G401 (cell line): Measurements from ENCODE around the gene PLK1. TPM values are rescaled to one million over a fixed set of nuclear protein-coding genes. Genes with fewer than 3 reads are reported as not detected.

ENCODE experiments used
- DNase-seq: peaks from one replicate; pipeline ENCODE4 v3.0.0-alpha.2; 2015; ENCODE audit warnings: low spot score
- in situ Hi-C: cut with HindIII; loops from 2 replicates; pipeline ENCODE4 v1.10.0; 2016; ENCODE audit warnings: low sequenced_read_pairs, mixed read lengths
- total RNA-seq: library from RNA; depleted of rRNA; stranded (reverse); fragments of >200 nt; shearing (Covaris generic); gene quantifications from 2 replicates; pipeline ENCODE4 v1.2.3, GENCODE V29; 2014

Gene PLK1
- total RNA-seq, 1 experiment from 2014 or later: 34.7 TPM

DNA sequence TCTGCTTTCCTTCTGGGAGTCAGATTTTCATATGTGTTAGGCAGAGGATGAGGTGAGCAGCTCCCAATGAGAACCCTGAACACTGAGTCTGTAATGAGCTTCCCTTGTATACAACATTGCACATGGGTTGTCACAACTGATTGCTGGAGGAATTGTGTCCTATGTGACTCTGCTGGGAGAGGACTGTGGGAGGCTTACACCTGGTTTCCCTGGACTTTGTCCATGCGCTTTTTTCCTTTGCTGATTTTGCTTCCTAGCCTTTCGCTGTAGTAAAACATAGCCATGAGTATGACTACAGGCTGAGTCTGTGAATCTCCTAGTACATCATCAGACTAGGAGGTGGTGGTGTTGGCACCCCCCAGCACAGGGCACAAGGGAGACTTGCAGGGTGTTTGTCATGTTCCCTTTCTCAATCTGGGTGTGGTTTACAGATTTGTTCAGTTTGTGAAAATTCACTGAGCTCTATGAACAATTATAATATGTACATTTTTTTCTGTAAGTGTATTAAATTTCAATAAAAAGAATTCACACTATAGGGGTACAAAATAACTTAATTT is 1.7 kb upstream of the PLK1 start:
- no peak for DNase-seq
- in situ Hi-C loops: no loop called here

DNA sequence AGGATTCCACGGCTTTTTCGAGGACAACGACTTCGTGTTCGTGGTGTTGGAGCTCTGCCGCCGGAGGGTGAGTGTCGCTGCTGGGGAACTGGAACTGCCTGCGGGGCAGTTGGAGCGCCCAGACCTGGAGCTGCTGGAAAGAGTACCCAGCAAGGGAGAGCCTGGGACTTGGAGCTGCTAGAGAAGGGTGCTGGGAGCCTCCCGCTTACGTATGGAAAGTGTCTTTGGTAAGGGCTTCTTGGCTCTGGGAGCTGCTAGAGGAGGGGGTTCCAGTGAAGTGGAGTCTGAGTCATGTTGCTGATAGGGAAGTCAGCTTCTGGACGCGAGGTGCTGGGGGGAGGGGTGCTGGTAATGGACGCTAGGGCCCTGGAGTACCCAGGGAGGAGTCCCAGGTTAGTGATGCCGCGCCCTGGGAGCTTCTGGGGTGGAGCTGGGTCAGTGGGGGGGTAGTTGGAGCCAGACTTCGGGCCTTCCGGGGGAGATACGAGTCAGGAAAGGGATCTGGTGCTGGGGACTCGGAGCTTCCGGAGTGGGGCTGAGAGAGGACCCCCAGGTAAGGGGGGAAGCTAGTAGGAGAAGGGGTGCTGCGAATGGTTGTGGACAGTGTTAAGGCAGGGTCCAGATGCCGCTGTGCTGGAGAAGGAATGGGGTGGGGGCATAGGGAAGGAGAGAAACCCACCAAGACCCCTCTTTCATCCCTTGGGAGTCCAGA is 741 bp downstream of the PLK1 start:
- in situ Hi-C loops: no loop called here
- no peak for DNase-seq

DNA sequence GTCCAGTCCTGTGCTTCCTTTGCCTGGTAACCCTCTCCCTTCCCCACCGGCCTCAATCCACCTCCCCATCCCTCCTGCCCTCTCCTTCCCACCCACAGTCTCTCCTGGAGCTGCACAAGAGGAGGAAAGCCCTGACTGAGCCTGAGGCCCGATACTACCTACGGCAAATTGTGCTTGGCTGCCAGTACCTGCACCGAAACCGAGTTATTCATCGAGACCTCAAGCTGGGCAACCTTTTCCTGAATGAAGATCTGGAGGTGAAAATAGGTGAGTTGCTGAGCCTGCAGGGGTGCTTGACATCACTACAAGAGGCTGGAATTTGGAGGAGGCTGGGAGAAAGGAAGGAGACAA is 1.3 kb downstream of the PLK1 start:
- in situ Hi-C loops: no loop called here

DNA sequence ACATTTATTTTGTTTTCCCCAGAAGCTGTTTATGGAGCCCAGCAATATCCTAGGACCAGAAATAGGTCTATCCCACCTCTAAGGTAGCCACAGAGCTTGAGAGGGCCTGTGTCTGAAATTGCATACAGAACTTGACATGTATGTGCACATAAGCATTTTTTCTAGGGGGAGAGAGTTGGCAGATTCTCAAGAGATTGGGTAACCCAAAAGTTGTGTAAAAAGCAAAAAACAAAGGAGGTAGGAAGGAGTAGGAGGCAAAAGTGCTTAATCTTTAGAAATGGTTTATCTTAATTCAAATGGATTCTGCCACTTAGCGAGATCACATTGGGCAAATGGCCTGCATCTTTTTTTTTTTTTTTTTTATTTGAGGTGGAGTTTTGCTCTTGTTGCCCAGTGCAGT is 3.5 kb downstream of the PLK1 start:
- no peak for DNase-seq
- in situ Hi-C loops: no loop called here

More for the DNA sequence above, 1.3 kb downstream of the PLK1 start:
- no peak for DNase-seq

DNA sequence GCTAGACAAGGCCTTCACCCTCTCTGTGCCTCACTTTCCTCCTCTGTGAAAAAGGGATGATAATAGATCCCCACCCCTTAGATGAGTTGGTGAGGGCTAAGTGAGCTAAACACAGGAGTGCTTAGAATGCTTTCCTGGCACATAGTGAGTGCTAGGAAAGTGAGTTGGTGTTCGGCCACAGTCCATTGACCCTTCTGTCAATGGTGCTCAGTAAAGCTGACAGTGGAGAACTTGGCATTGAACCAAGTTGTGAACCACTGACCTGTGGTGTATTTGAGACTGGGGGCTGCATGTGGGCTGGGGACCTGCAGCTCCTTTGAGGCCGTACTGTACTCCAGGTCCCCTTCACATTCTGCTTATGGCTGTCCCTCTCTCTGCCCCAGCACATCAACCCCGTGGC is 4.8 kb downstream of the PLK1 start:
- no peak for DNase-seq
- in situ Hi-C loops: no loop called here

GRCh38 chr16:23687034-23687808 is 8.5 kb downstream of the PLK1 start:
- in situ Hi-C loops: no loop called here
- no peak for DNase-seq

GRCh38 chr16:23689442-23690187 is 10.9 kb downstream of the PLK1 start:
- DNase-seq: no peak
- in situ Hi-C loops: no loop called here

GRCh38 chr16:23690771-23691482 is 12.2 kb downstream of the PLK1 start:
- DNase-seq: no peak
- in situ Hi-C loops: no loop called here

DNA sequence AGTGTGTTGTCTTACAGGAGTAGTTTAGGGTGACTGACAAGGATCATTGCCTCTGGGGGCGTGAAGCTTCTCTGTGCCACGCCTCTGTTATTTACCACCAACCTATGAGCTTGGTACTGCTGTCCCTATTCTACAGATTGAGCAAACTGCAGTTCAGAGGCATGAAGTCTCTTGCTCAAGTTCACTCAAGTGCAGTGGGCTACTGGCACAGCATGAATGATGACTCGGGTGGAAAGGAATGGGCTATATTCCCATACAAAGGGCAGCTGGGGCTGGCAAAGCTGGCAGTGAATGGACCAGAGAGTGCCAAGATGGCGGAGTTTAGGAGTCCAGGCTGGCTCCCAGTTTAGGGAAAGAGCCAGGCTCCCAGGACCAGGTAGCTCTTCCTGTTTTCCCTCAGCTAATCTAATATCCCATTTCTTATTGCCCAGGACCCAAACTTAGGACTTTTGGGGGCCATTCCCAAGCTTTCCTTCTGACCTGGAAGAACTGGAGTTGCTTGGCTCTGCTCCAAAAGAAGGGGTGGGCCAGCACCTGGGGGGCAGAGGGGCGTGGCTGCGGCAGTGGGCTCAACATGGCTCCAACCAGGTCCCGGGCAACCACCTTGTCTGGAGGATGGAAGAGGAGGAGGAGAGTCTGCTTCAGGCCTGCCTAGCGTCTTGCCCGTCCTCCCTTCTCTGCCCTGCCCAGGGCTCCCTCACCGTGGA is 12.9 kb downstream of the PLK1 start:
- in situ Hi-C loops: no loop called here
- DNase-seq: no peak

- DNase-seq: no peak
- in situ Hi-C loops: no loop called here
Observed at GRCh38 chr16:23692190-23692837, 13.6 kb downstream of the PLK1 start.

DNA sequence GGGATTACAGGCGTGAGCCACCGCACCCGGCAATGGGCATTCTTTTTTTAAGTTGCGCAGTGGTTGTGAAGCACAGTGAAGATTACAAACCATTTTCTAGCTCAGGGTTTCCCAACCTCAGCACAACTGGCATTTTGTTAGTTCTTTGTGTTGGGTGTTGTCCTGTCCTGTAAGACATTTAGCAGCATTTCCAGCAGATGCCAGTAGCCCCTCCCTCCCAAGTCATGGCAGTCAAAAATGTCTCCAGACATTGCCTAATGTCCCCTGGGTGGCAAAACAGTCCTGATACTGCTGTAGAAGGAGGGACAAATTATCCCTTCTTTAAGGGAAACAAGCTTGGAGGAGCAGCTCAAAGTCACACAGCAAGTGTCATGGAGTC is 15.6 kb downstream of the PLK1 start:
- no peak for DNase-seq
- in situ Hi-C loops: no loop called here

- in situ Hi-C loops: no loop called here
- DNase-seq: peak; percentile 73
Observed at GRCh38 chr16:23694644-23695373, 16.1 kb downstream of the PLK1 start.

- in situ Hi-C loops: no loop called here
- no peak for DNase-seq
Observed at GRCh38 chr16:23695756-23696155, 17.1 kb downstream of the PLK1 start.

DNA sequence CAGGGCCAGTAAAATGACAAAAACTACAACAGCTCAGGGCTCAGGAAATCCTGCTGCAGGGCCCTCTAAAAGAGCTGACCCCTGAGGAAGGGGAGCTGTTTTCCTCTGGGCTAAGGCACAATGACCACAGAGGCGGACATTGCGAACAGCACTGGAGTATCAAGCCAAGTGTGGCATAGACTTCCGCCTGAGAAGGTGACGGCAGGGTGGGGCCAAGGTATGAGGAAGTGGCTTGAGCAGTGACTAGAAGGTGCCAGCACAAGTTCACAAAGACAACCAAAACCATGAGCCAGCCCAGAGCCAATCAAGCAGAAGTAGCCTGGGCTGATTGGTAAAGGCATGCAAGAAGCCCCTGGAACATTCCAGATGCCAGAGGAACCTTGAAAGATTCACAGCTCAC is 20.4 kb downstream of the PLK1 start:
- in situ Hi-C loops: no loop called here
- no peak for DNase-seq

DNA sequence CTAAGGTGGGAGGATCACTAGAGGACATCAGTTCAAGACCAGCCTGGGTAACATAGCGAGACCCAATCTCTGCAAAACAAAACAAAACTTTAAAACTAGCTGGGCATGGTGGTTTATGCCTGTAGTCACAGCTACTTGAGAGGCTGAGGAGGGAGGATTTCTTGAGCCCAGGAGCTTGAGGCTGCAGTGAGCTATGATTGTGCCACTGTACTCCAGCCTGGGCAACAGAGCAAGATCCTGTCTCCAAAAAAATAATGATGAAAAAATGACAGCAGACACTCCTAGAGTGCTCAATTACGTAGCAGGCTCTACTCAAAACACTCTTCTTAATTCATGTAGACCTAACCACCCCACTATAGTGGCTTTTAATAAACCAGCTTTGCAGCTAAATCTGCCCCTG is 21.4 kb downstream of the PLK1 start:
- in situ Hi-C loops: no loop called here
- DNase-seq: no peak

GRCh38 chr16:23700509-23700908 is 21.8 kb downstream of the PLK1 start:
- in situ Hi-C loops: no loop called here
- no peak for DNase-seq

DNA sequence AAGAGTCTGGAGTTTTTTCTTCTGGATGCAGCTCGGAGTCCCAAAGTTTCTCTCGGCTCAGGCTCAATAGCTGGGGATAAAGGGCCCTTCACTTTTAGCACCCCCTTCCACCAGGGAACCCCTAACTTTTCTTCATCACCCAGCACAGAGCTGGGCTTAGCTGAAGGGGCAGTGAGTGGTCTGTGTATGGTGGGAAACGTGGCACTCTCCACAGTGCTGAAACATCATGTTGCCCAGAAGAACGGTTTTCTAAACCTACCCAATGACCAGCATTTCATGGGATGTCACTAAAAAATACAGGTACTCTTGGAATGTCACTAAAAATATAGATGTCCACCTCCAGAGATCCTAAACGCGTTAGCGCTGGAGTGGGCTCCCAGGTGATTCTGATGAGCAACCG is 22.4 kb downstream of the PLK1 start:
- in situ Hi-C loops: no loop called here

DNA sequence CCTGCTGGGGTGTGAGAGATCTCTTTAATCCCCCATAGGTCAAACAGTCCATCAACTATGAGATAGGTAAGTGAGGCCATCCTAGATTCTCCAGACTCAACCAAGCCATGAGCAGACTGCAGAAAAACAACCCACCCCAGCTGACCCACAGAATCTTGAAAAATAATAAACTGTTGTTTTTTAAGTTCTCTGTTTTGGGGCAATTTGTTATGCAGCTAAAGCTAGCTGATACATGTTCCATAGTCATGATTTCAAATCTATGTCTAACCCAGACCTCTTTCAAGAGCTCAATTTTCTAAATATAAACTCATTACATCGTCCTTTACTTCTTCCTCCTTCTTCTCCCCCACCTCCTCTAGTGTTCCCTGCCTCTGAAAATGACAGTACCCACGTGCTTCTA is 24.3 kb downstream of the PLK1 start:
- no peak for DNase-seq
- in situ Hi-C loops: no loop called here

More for the DNA sequence above, 22.4 kb downstream of the PLK1 start:
- no peak for DNase-seq
